Daoy (cell line): Measurements from ENCODE around the gene PALM. TPM values are rescaled to one million over a fixed set of nuclear protein-coding genes. Genes with fewer than 3 reads are reported as not detected.
"Not testable (repeated sequence)": the region's sequence is repeated elsewhere in the genome, so short reads cannot be mapped to it uniquely, and the experiment has no call there.

ENCODE experiments used
- DNase-seq: peaks from one replicate; pipeline ENCODE4 v3.0.0-alpha.2; 2015; ENCODE audit warnings: low read depth
- total RNA-seq: library from RNA; depleted of rRNA; stranded (reverse); fragments of >200 nt; shearing (Covaris generic); gene quantifications from 2 replicates; pipeline ENCODE4 v1.2.3, GENCODE V29; 2014

The PALM gene
- total RNA-seq, 1 experiment from 2014 or later = 1.1 TPM

- DNase-seq = no peak
These were observed 23.7 kb downstream of the PALM start for GRCh38 chr19:732148-733069.

DNA sequence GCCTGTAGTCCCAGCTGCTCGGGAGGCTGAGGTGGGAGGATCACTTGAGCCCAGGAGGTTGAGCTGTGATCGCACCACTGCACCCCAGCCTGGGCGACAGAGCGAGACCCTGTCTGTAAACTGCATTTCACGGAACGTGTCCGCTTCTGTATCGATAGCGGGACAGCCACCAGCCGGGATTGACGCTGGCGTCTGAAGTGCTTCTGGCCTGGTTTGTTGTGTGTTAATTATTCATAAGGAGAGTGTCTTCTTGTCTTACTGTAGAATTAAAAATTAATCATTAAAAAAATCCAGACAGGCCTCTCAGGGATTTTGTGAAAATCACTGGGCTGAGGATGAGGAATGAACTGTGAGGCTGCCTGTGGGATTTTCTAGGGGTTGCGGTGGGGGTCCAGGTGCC lies 26.0 kb downstream of the PALM start:
- DNase-seq = no peak

- DNase-seq = no peak
These were observed 27.4 kb downstream of the PALM start for GRCh38 chr19:736125-736524.

DNA sequence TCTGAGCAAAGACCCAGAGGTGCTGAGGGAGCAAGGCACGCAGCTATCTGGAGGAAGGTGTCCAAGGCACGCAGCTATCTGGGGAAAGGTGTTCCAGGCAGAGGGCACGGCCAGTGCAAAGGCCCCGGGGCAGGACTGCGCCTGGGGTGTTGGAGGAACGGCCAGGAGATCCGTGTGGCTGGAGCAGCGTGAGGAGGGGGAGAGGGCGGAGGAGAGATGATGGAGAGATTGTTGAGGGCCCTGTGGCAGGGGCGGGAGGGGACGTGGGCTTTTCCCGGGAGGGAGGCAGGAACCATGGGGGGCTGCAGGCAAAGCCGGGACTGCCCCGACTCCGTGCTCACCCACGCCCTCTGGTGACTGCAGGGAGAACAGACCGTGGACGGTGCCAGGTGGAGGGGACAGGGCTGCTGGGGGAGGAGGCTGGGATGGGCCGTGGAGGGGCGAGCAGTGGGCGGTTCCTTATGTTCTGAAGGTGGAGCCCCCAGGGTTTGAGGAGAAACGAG lies 28.9 kb downstream of the PALM start:
- peak; percentile 64 for DNase-seq

DNA sequence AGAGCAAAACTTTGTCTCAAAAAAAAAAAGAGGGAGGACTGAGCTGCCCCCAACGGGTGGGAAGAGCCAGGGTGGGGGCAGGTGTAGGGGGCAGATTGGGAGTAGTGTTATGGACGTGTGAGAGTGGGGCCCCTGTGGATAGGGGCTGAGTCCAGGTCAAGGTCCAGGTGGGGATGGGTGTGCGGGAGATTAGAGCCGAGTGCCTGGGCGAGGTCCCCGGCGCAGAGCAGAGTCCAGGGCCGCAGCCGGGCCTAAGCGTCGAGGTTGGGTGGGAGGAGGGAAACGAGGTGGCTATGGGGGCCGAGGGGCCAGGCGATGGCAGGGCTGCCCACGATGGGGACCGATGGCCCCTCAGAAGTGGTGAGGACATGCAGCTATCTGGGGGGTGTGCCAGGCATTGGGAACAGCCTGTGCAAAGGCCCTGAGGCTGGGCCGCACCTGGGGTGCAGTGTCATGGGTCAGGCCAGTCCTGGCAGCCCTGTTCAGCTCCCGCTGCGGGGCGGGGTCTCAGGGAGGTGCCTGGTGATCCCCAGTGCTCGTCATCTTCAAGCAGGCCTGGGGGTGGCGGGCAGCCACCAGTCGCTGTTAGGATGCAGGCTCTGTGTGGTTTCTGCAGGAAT lies 29.9 kb downstream of the PALM start:
- DNase-seq = no peak

- DNase-seq = no peak
These were observed 31.4 kb downstream of the PALM start for GRCh38 chr19:739998-740715.

GRCh38 chr19:740816-741505 lies 32.2 kb downstream of the PALM start:
- not testable (repeated sequence) for DNase-seq

- DNase-seq = peak; percentile 50
These were observed 32.9 kb downstream of the PALM start for GRCh38 chr19:741506-742131.

DNA sequence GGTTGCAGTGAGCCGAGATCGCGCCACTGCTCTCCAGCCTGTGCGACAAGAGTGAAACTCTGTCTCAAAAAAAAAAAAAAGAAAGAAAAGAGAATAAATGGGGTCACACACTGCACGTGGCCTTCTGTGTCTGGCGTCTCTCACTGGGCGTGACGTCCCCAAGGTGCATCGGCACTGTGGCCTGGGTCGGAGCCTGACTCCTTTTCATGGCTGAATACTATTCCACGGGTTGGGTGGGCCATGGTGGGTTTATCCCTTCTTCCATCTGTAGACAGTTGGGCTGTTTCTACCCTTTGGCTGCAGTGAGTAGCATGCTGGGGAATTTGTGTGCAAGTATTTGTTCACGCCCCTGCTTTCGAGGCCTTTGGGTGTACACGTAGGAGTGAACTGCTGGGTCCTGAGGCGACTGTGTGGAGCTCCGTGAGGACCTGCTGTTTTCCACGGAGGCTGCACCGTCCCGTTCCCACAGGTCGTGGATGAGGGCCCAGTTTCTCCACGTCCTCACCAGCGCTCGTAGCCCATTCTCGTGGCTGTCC lies 33.9 kb downstream of the PALM start:
- DNase-seq = no peak

DNA sequence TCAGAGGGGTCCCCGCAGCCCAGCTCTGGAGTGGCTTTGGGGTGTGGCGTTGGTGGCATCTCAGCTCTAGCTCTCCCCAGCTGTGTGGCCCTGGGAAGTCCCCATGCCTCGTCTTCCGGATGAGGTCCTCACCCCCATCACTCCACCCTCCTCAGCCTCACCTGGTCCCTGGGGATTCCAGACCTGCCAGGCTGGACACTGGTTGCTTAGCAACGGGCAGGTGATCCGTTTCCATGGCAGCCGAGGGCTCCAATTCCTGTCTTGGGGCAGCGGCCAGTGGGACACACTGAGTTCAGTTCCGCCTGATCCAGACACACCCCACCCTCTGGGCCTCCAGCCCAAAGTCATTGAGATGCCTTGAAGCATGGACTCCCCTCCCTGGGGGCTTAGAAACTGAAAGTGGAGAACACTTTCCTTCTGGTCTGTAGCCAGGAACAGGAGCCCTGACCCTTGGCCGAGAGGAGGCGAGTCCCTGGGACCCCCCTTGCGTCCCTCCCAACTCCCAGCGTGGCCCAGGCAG lies 34.5 kb downstream of the PALM start:
- peak; percentile 36 for DNase-seq

DNA sequence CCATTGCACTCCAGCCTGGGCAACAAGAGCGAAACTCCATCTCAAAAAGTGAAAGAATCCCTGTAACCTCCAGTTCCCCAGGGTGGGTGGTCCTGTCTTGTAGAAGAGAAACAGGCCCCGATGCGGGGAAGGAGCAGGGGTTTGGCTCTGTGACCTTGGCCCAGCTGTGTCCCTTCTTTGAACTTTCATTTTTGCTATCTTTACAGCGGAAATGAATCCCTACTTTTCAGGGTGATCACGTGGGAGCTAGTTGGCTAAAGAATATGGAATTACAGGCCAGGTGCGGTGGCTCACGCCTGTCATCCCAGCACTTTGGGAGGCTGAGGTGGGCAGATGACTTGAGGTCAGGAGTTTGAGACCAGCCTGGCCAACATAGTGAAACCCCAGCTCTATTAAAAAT lies 36.4 kb downstream of the PALM start:
- not testable (repeated sequence) for DNase-seq

DNA sequence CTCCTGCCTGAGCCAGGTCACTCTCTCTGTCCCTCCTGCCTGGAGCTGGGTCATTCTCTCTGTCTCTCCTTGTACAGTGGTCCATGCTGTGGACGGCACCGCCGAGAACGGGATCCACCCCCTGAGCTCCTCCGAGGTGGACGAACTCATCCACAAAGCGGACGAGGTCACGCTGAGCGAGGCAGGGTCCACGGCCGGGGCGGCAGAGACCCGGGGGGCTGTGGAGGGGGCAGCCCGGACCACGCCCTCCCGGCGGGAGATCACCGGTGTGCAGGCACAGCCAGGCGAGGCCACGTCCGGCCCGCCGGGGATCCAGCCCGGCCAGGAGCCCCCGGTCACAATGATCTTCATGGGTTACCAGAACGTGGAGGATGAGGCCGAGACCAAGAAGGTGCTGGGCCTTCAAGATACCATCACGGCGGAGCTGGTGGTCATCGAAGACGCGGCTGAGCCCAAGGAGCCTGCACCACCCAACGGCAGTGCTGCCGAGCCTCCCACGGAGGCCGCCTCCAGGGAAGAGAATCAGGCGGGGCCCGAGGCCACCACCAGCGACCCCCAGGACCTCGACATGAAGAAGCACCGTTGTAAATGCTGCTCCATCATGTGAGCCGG lies 37.6 kb downstream of the PALM start:
- DNase-seq = no peak

- DNase-seq = no peak
These were observed 38.2 kb downstream of the PALM start for GRCh38 chr19:746956-747355.

- DNase-seq = no peak
These were observed 38.9 kb downstream of the PALM start for GRCh38 chr19:747432-748273.

DNA sequence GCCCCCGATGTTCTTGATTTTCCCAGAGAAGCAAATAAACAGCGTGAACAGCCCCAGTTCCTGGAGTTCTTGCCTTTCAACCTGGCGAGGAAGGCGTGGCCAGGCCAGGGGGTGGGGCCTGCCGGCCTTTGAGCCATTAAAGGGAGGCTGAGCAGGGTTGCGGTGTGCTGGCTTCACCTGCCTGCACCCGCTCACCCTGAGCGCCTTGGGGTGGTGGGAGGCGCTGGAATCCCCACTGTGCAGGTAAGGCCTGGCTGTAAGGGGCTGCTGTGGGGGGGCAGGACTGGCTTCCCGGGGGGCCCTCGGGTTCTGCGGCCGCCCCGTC lies 39.5 kb downstream of the PALM start:
- no peak for DNase-seq

- DNase-seq = no peak
These were observed 41.1 kb downstream of the PALM start for GRCh38 chr19:749811-750210.

DNA sequence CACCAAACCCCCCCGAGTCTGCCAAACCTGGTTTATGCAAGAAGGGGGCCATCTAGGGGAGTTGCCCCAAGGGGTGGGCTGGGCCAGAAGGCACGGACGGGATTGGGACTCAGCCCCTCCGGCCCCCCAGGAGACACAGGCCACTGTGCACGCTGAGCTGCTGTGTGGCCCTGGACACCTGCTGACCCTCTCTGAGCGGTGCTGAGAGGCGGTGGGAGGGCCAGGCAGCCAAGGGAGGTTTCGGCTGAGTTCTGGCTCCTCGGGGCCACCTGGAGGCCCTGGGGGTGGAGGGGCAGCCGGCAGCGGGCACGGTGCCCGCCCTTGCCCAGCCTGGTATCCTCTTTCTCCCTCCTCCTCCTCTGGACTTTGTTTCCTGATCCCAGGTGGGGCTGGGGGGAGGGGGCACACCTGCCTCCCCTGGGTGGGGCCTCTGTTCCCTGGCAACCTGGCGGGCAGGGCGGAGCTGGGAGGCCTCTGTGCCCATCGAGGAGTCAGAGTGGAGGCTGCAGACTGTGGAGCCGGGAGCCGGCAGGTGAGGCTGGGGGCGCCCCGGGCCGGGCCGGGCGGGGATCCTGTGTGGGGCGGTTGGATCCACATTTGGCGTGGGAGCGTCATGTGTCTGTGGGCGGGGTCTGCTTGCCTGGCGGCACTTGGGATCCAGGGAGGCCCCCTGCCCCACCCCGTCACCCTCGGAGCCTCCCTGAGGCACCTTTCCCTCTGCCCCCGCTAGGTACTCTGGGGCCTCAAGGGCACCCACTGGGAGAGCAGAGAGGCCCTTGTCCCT lies 42.1 kb downstream of the PALM start, which contains the start of gene MISP:
Gene MISP, plus strand, starts transcription at position 473 of the 784 bp plus-strand sequence. CDS start 5,835 bp downstream, outside the sequence.
- no peak for DNase-seq

DNA sequence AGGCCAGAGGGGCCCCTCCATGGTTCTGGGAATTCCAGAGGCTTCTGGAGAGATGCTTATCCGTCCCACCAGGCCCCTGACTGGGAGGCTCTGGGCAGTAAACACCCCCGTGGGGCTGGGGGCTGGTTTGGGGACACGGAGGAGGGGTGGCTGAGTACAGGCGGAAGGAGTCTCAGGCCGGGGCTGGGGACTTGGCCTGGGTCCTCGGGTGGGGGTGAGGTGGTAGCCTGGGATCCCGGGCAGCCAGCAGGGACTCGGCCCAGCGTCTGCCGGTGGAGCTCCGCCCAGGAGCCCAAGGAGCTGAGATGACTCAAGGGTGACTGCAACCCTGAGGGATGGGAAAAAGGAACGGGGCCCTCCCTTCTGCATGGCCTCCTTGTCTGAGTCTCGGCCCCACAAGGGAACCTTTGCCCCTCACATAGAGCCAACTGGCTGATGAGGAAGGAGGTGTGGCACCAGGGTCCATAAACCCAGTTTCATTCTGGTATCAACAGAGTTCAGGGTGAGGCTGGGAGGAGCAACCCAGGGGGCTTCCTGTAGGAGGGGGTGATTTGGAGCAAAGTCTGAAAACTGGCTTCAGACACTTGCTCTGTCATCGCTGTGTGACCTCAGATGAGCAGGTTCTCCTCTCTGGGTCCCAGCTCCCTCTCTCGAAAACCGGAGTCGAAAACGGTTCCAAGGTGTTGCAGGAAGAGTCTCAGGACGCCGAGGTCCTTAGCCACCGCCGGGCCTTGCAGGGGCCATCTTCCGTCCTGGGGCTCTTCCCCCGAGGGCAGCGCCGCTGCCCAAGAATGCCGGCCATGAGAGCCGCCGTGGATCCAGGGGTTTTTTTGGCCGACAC lies 43.0 kb downstream of the PALM start:
- DNase-seq = peak; percentile 91
